GM19043 (cell line): Measurements from ENCODE around the gene NT5E.

ENCODE experiments used
- ATAC-seq: cut with Tn5 transposase; IDR thresholded peaks from one replicate; pipeline ENCODE4 v1.9.1; 2021; ENCODE audit warnings: low read depth; ENCODE audit not compliant: unreplicated experiment

NT5E gene

DNA sequence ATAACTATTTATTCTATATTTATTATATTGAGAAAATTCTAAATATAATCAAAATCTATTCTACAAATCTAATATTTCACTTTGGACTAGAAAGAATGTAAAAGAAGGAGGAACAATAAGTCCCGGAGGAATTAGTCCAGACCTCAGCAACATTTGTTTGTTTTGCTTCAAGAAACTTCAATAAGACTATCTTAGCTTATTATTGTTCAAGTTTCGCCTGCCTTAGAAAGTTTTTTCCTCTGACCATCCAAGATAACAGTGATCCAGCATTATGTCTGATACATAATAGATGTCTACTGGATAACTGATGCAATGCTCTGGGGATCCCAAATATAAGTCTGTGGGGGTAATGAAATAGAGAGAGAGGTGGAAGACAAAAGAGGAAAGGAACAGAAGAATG, 28.7 kb upstream of the NT5E start:
- ATAC-seq: no peak

GRCh38 chr6:85421972-85422371, 27.9 kb upstream of the NT5E start:
- no peak for ATAC-seq

DNA sequence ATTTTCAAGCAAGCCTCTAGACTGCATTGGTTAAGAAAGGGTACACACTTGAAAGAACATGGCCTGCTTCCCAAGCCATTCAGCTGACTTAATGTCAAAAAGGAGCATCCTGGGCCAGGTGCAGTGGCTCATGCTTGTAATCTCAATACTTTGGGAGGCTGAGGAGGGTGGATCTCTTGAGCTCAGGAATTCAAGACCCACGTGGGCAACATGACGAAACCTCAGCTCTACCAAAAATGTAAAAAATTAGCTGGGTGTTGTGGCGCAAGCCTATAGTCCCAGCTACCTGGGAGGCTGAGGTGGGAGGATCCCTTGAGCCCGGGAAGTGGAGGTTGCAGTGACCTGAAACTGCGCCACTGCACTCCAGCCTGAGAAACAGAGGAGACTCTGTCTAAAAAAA, 26.9 kb upstream of the NT5E start:
- no peak for ATAC-seq

- ATAC-seq: no peak
Observed at GRCh38 chr6:85424981-85425380, 24.9 kb upstream of the NT5E start.

GRCh38 chr6:85425997-85426396, 23.9 kb upstream of the NT5E start:
- ATAC-seq: no peak

- ATAC-seq: no peak
Observed at GRCh38 chr6:85428486-85428885, 21.4 kb upstream of the NT5E start.

DNA sequence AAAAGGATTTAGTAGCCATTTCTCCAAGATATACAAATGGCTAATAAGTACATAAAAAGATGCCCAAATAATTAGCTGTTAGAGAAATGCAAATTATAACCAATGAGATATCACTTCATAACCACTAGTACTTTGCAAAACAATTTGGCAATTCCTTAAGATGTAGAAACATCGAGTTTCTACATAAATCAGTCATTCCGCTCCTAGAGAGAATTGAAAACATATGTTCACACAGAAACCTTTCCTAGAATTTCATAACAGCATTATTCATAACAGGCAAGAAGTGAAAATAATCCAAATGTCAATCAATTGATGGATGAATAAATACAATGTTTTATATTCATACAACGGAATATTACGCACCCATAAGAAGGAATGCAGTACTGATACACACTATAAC, 20.5 kb upstream of the NT5E start:
- no peak for ATAC-seq

DNA sequence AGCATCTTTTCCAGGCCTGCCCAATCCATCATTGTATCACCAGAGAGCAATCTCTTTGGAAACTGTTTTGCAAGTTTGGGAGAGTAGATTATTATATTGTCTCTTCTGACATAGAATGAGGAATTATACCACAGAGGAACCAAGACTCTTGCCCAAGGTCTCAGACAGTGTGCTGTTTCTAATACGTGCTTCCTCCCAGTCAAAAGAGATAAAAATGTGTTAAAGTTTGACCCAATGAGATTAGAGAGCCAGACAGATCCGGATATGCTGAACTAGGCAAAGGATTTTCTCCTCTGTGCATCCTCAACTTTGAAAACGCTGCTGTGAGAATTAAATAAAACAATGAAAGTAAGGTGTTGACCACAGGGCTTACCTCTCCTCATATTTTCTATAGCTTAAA, 18.6 kb upstream of the NT5E start:
- ATAC-seq: no peak

DNA sequence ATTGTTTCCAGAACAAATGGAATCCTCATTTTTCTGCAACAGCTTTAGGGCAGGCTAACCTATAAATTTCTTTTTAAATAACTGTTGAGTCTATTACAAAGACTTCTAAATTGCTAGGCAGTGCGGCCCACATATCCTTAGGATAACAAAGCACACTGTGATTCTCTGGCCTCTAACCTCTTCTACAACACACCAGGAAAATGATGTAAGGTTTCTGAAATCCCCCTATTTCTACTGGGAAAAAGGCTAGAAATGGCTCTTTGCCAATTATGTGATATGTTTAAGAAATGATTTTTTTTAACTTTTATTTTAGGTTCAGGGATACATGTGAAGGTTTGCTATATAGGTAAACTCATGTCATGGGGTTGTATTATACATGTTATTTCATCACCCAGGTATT, 17.3 kb upstream of the NT5E start:
- no peak for ATAC-seq

DNA sequence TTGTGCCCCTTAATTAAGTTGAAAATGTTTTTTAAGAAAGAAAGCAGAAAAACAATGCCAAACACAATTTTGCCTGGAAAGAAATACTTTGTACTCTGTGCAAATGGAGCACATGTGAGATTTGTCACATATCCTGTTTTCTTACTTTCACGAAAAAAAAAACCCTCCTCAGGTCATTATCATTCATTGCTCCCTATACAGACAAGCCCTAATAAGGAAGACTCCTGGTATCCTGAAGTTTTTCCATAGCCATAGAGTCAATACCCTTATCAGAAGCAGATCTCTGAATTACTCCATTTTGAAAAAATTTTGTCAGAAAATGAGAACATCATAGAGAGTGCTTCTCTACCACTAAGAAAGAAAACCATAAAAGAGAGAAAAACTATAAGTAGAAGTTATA, 14.0 kb upstream of the NT5E start:
- no peak for ATAC-seq

GRCh38 chr6:85436411-85436810, 13.5 kb upstream of the NT5E start:
- ATAC-seq: no peak

- ATAC-seq: no peak
Observed at GRCh38 chr6:85436939-85437495, 12.9 kb upstream of the NT5E start.

DNA sequence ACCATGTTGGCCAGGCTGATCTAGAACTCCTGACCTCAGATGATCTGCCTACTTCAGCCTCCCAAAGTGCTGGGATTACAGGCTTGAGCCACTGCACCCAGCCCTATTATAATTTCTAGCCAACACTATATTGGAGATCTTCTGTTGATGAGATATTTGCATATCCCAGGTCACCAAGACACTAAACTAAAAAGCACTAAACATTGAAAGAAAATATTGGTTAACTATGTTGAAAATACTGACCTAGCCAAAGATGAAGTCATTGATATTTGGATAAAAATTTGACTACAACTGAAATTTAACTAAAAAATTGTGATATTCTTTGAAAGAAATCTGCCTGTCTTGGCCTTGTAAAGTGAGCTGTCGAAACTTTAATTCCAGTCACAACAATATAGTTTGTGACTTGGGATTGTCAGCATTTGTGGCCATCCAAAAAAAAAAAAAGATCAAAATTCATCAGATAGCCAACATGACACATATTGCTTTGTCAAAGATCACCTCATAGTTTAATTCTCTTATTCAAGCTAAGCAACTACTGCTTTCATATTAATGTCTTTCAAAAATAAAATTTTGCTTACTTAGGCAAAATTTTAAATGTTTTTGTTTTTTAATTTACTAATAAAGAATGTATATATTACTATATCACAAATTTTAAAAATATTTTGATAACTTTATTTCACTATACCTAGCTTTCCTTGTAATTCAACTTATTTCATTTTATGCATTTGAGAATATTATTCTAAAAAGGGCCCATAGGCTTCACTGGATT, 6.3 kb upstream of the NT5E start:
- ATAC-seq: no peak

DNA sequence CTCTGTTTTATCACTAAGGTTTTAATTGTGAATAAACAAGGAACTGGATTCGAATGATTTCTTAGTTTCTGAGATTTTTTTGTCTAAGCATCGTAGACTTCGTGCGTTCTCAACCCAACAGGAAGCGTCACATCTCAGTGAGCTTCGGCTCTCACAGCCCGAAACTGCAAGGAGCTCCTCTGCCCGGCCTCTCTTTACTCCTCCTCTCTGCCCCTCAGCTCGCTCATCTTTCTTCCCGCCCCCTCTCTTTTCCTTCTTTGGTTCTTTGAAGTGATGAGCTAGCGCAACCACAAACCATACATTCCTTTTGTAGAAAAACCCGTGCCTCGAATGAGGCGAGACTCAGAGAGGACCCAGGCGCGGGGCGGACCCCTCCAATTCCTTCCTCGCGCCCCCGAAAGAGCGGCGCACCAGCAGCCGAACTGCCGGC, 480 bp upstream of the NT5E start:
- peak; percentile 70 for ATAC-seq

- no peak for ATAC-seq
Observed at GRCh38 chr6:85451565-85452306, 1.9 kb downstream of the NT5E start.

DNA sequence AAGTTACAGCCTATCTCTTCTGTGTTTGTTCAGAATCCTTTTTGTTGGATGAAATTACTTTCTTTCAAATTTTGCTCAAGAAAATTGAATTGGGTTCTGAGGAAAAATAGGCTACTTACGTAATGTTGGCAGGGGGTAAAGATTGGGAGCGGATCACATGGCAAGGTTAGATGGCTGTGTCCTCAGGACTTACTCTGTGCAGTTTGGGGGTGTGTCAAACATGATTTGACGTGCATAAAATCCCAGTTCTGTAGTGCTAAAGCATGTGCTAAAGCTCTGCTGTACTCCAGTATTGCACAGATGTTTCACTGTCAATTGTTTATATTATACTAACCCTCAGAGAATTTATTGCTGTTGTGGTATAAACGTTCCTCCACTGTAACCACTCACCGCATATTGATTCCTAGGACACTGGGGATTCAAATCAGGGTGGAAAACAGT, 2.6 kb downstream of the NT5E start:
- ATAC-seq: no peak

DNA sequence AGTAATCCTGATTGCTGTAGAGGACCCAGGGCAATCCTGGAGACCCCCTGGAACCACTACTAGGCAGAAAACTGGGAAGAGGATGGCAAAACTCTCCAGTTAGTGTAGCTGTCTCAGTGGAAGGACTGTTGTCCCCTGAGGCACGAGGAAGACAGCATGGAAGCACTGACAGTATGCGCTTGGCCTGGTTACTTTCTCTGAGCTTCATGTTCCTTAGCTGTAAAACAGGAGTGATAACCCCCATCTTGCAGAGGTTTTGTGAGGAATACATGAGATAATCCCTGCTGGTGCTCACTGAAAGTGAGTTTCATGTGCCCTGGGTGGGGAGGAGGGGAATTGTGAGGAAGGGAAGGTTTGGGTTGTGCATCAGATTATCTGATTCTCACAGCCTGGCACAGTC, 3.2 kb downstream of the NT5E start:
- no peak for ATAC-seq

GRCh38 chr6:85453490-85453889, 3.6 kb downstream of the NT5E start:
- ATAC-seq: no peak

DNA sequence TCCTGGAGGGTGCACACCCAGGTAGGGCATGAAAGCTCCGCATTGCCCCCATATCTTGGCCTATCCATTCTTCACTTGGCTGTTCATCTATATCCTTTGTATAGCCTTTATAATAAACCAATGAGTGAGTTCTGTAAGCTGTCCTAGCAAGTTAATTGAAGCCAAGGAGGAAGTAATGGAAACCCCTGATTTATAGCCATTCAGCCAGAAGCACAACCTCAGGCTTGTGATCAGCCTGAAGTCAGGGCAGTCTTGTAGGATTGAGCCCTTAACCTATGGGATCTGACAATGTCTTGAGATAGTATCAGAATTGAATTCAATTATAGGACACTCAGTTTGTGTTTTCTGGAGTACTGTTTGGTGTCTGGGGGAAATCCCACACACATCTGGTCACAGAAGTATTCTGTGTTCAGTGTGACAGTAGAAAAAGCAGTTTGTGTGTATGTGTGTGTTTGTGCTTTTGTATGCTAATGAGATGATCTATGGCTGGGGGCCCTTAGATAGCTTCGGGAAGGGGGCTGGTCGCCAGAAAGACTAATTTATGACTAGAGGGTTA, 5.7 kb downstream of the NT5E start:
- no peak for ATAC-seq

- no peak for ATAC-seq
Observed at GRCh38 chr6:85456782-85457181, 6.9 kb downstream of the NT5E start.

DNA sequence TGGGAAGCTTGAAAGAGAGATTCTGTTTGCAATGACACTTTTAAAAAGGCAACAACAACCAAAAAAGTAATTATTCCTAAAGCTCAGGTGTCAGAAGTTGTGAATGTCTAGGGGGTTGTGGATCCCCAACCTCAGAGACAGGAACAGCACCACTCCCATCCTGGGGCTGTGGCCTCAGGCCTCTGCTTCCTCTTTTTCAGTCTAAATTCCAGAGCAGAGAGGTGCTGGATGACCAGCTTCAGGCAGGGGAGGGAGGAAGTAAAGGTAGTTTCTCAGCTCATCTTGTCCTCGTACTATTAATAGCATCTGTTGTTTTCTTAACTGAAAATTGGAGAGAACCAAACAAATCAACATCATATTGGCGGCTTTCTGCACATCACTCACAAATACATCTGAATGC, 8.3 kb downstream of the NT5E start:
- no peak for ATAC-seq

DNA sequence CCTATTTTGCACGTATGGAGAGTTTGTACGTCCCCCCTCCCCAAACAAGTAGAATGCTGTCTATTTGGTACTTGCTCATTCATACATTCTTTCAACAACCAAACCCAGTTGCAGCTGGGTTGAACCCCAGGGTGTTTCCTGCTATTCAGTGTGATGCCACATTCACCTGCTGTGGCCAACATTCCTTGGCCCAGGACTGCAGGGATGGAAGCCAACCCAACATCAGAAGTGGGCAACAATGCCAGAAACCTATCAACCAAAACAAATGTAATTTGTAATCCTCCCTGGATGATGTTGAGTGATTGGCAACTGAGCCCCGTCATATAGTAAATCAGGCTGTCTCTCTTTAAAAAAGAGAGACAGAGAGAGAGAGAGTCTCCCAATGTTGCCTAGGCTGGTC, 8.9 kb downstream of the NT5E start:
- ATAC-seq: no peak
